Liver (tissue), 9 donors: ENCODE data around the gene FAM221B. TPM values are rescaled to one million over a fixed set of nuclear protein-coding genes. Genes with fewer than 3 reads are reported as not detected.

Experiments
- DNase-seq: peaks from one replicate; pipeline ENCODE4 v3.0.0-alpha.2; 2017; ENCODE audit warnings: low spot score
- H3K27ac ChIP-seq, 2 donors: one replicate each; pipeline ENCODE4 v1.7.0; 2013; ENCODE audit warnings: inconsistent platforms in 2 of 2, low read length in 2 of 2, control low read depth in 1 of 2, low read depth in 1 of 2, mild to moderate bottlenecking in 1 of 2
- H3K27me3 ChIP-seq, 4 donors: one replicate each; pipeline versions ENCODE4 v1.6.1 to v1.7.0; 2013; ENCODE audit warnings: low read length in 3 of 4, inconsistent platforms in 1 of 4, mild to moderate bottlenecking in 1 of 4, moderate library complexity in 1 of 4; ENCODE audit not compliant: control insufficient read depth in 4 of 4, insufficient read depth in 4 of 4
- H3K36me3 ChIP-seq, 4 donors: one replicate each; pipeline versions ENCODE4 v1.6.1 to v1.7.0; 2013; ENCODE audit warnings: low read length in 3 of 4, mild to moderate bottlenecking in 3 of 4, low read depth in 1 of 4, moderate library complexity in 1 of 4; ENCODE audit not compliant: control insufficient read depth in 4 of 4, insufficient read depth in 3 of 4
- H3K4me1 ChIP-seq, 4 donors: one replicate each; pipeline versions ENCODE4 v1.6.1 to v1.7.0; 2013; ENCODE audit warnings: low read length in 3 of 4, mild to moderate bottlenecking in 3 of 4, moderate library complexity in 1 of 4; ENCODE audit not compliant: control insufficient read depth in 4 of 4, insufficient read depth in 4 of 4
- H3K4me3 ChIP-seq, 3 donors: one replicate each; pipeline versions ENCODE4 v1.6.1 to v1.7.0; 2013; ENCODE audit warnings: low read length in 3 of 3, control low read depth in 1 of 3, low read depth in 1 of 3, mild to moderate bottlenecking in 1 of 3
- H3K9ac ChIP-seq, 2 donors: one replicate each; pipeline ENCODE4 v1.7.0; 2013; ENCODE audit warnings: low read length in 2 of 2, mild to moderate bottlenecking in 2 of 2, moderate library complexity in 2 of 2, control low read depth in 1 of 2, low read depth in 1 of 2
- H3K9me3 ChIP-seq, 4 donors: one replicate each; pipeline versions ENCODE4 v1.6.1 to v1.7.0; 2013; ENCODE audit warnings: low read length in 3 of 4; ENCODE audit not compliant: control insufficient read depth in 4 of 4
- EGR1 ChIP-seq, 2 donors: IDR thresholded peaks; 2 replicates each; pipeline ENCODE4 v1.6.1; 2016 to 2018; ENCODE audit warnings: antibody characterized with exemption in 2 of 2, low read depth in 2 of 2
- FOXA1 ChIP-seq: IDR thresholded peaks from 2 replicates; pipeline ENCODE4 v1.6.1; 2016; ENCODE audit warnings: antibody characterized with exemption
- FOXA2 ChIP-seq: IDR thresholded peaks from 2 replicates; pipeline ENCODE4 v1.6.1; 2016; ENCODE audit warnings: antibody characterized with exemption
- GABPA ChIP-seq, 2 donors: IDR thresholded peaks in 1 of 2; conservative IDR thresholded peaks in 1 of 2; 2 replicates each; pipeline ENCODE4 v1.6.1; 2016; ENCODE audit warnings: antibody characterized with exemption in 2 of 2, mild to moderate bottlenecking in 1 of 2, moderate library complexity in 1 of 2
- HNF4A ChIP-seq, 2 donors: conservative IDR thresholded peaks; 2 replicates each; pipeline ENCODE4 v1.6.1; 2016; ENCODE audit warnings: antibody characterized with exemption in 2 of 2, mild to moderate bottlenecking in 2 of 2
- HNF4G ChIP-seq: IDR thresholded peaks from 2 replicates; pipeline ENCODE4 v1.6.1; 2016; ENCODE audit warnings: antibody characterized with exemption
- JUND ChIP-seq, 2 donors: IDR thresholded peaks; 2 replicates each; pipeline ENCODE4 v1.6.1; 2016; ENCODE audit warnings: antibody characterized with exemption in 2 of 2
- MAX ChIP-seq: IDR thresholded peaks from 2 replicates; pipeline ENCODE4 v1.6.1; 2016; ENCODE audit warnings: antibody characterized with exemption
- NR2F2 ChIP-seq: IDR thresholded peaks from 2 replicates; pipeline ENCODE4 v1.6.1; 2016; ENCODE audit warnings: antibody characterized with exemption
- RAD21 ChIP-seq, 2 donors: IDR thresholded peaks; 2 replicates each; pipeline ENCODE4 v1.6.1; 2016; ENCODE audit warnings: antibody characterized with exemption in 2 of 2, mild to moderate bottlenecking in 2 of 2
- RXRA ChIP-seq, 2 donors: IDR thresholded peaks; 2 replicates each; pipeline ENCODE4 v1.6.1; 2017 to 2018; ENCODE audit warnings: antibody characterized with exemption in 2 of 2, mild to moderate bottlenecking in 1 of 2
- SP1 ChIP-seq: IDR thresholded peaks from 2 replicates; pipeline ENCODE4 v1.6.1; 2018; ENCODE audit warnings: antibody characterized with exemption, mild to moderate bottlenecking
- TAF1 ChIP-seq: conservative IDR thresholded peaks from 2 replicates; pipeline ENCODE4 v1.6.1; 2016; ENCODE audit warnings: antibody characterized with exemption, mild to moderate bottlenecking
- YY1 ChIP-seq: IDR thresholded peaks from 2 replicates; pipeline ENCODE4 v1.6.1; 2016; ENCODE audit warnings: antibody characterized with exemption, mild to moderate bottlenecking
- ZBTB33 ChIP-seq: IDR thresholded peaks from 2 replicates; pipeline ENCODE4 v1.6.1; 2016; ENCODE audit warnings: antibody characterized with exemption
- WGBS: extraction: QIAGEN DNeasy Blood & Tissue Kit; methylation state at CpG from one replicate; pipeline ENCODE4 v1.1.7; 2013; 5-methylcytosine and 5-hydroxymethylcytosine counted together
- polyA plus RNA-seq, 2 donors: library from polyadenylated mRNA; stranded (reverse) in 1 of 2; unstranded in 1 of 2; fragments of 200-250 nt in 1 of 2; fragments of >200 nt in 1 of 2; fragmentation: Nextera tagmentation in 1 of 2; extraction: Ambion mirVana in 1 of 2; gene quantifications; one replicate each; pipeline versions ENCODE4 v1.2.1 to v1.2.3, GENCODE V29; 2013 to 2015
- total RNA-seq, 2 donors: library from RNA; depleted of rRNA; stranded (reverse); fragments of >200 nt; gene quantifications; one replicate each; pipeline ENCODE4 v1.2.3, GENCODE V29; 2014
- TF ChIP-seq, protein P1 (sequence below): fragments of 150-350 bp; IDR thresholded peaks from 2 replicates; pipeline ENCODE4 v1.5.1; 2017; ENCODE audit warnings: improper control_type of control experiment, low read depth, low read length; ENCODE audit not compliant: missing input control
- TF ChIP-seq, protein P2 (sequence below): IDR thresholded peaks from 2 replicates; pipeline ENCODE4 v1.6.1; 2016; ENCODE audit warnings: antibody characterized with exemption
- TF ChIP-seq, protein P3 (sequence below): IDR thresholded peaks from 2 replicates; pipeline ENCODE4 v1.6.1; 2016; ENCODE audit warnings: antibody characterized with exemption, mild to moderate bottlenecking
- donor health status: healthy.
- donor health status: healthy.
- donor health status: healthy.
- donor health status: healthy.
- donor health status: healthy.

The FAM221B gene
- total and polyA plus RNA-seq, 4 donors = 0.35 TPM; not detected in 3

GRCh38 chr9:35791297-35791921 is 37.1 kb downstream of the FAM221B start, which contains the start of gene NPR2 (continued):
- TF ChIP-seq YY1 = no peak
- TF ChIP-seq, protein P1, sequence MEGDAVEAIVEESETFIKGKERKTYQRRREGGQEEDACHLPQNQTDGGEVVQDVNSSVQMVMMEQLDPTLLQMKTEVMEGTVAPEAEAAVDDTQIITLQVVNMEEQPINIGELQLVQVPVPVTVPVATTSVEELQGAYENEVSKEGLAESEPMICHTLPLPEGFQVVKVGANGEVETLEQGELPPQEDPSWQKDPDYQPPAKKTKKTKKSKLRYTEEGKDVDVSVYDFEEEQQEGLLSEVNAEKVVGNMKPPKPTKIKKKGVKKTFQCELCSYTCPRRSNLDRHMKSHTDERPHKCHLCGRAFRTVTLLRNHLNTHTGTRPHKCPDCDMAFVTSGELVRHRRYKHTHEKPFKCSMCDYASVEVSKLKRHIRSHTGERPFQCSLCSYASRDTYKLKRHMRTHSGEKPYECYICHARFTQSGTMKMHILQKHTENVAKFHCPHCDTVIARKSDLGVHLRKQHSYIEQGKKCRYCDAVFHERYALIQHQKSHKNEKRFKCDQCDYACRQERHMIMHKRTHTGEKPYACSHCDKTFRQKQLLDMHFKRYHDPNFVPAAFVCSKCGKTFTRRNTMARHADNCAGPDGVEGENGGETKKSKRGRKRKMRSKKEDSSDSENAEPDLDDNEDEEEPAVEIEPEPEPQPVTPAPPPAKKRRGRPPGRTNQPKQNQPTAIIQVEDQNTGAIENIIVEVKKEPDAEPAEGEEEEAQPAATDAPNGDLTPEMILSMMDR = no peak

DNA sequence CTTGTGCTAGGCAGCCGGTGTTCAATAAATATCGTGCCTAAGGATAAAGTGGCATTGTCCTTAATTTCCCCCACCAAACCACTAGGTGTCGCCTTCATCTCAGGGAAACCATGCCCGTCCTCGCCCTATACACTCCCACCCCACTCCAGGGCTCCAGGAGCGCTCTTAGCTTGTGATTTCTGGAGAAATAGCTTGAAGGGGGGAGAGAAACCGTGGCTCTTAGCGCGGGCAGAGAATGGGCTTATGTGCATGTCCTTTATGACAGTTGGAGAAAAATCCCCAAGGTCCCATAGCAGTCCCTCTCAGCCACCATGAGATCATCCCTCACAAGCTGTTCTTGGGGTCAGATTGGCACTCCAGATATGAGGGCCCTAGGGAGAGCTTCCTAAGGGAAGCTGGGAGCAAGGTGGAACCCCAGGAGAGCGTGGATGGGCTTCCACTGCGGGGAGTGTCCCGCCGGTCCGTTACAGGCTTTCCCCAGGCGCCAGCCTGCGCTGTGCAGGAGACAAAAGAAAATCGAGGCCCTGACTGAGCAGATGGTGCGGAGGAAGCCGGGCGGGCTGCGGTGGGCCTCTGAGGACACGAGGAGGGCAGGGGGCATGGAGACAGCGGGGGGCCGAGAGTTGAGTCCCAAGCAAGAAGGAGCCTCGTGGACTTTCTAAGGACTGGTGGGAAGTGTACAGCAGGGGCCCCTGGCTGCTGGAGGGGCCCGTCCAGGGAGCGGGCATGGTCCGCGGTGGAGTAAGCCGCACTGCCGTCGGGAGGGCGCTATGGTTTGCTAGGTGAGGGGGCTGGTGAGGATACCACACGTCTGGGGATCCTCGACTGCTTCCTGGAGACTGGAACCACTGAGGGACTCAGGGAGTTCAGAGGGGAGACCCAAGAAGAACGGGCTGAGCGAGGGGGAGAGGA is 37.9 kb downstream of the FAM221B start:
- DNase-seq = peak; percentile 66
- TF ChIP-seq SP1 (no peak), FOXA2 (no peak), GABPA (IDR thresholded peaks at IDR 0.05 in 1 of 2, conservative IDR thresholded peaks at IDR 0.05 in 1 of 2) (no peak), MAX (no peak), TAF1 (no peak), HNF4A (conservative IDR thresholded peaks at IDR 0.05) (peak; percentile 4 to 9), NR2F2 (no peak), YY1 (no peak), ZBTB33 (no peak), RXRA (IDR thresholded peaks at IDR 0.05) (peak in 1 of 2 donors; percentile 34), JUND (IDR thresholded peaks at IDR 0.05) (no peak), EGR1 (IDR thresholded peaks at IDR 0.05; ENCODE audit: low read depth in 2 of 2) (no peak), RAD21 (IDR thresholded peaks at IDR 0.05) (peak; percentile 99 to 100), HNF4G (no peak), FOXA1 (no peak)
- TF ChIP-seq, protein P2, sequence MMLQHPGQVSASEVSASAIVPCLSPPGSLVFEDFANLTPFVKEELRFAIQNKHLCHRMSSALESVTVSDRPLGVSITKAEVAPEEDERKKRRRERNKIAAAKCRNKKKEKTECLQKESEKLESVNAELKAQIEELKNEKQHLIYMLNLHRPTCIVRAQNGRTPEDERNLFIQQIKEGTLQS = no peak
- TF ChIP-seq, protein P3, sequence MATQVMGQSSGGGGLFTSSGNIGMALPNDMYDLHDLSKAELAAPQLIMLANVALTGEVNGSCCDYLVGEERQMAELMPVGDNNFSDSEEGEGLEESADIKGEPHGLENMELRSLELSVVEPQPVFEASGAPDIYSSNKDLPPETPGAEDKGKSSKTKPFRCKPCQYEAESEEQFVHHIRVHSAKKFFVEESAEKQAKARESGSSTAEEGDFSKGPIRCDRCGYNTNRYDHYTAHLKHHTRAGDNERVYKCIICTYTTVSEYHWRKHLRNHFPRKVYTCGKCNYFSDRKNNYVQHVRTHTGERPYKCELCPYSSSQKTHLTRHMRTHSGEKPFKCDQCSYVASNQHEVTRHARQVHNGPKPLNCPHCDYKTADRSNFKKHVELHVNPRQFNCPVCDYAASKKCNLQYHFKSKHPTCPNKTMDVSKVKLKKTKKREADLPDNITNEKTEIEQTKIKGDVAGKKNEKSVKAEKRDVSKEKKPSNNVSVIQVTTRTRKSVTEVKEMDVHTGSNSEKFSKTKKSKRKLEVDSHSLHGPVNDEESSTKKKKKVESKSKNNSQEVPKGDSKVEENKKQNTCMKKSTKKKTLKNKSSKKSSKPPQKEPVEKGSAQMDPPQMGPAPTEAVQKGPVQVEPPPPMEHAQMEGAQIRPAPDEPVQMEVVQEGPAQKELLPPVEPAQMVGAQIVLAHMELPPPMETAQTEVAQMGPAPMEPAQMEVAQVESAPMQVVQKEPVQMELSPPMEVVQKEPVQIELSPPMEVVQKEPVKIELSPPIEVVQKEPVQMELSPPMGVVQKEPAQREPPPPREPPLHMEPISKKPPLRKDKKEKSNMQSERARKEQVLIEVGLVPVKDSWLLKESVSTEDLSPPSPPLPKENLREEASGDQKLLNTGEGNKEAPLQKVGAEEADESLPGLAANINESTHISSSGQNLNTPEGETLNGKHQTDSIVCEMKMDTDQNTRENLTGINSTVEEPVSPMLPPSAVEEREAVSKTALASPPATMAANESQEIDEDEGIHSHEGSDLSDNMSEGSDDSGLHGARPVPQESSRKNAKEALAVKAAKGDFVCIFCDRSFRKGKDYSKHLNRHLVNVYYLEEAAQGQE = no peak
- TF ChIP-seq, protein P1 = peak; percentile 96
- Histone ChIP-seq H3K9me3 (no peaks in the 10 kb centered on the region), H3K27ac (no peak overlapping the region), H3K4me1 (peaks cover 0 to 23% (median 12%) of the 10 kb centered on the region in 4 donors), H3K27me3 (no peaks in the 10 kb centered on the region), H3K9ac (peak overlapping the region in 1 of 2 donors; percentile 34), H3K4me3 (peak overlapping the region in 1 of 3 donors; percentile 60), H3K36me3 (no peaks in the 10 kb centered on the region)
- WGBS = 61% methylated on average over 37 of the region's 37 CpGs
